ENCODE results near the gene LGMN.

LGMN gene

GRCh38 chr14:92724516-92725340, 23.7 kb downstream of the LGMN start:
- no peak for DNase-seq

GRCh38 chr14:92719890-92720323, 28.5 kb downstream of the LGMN start:
- DNase-seq, result no peak

GRCh38 chr14:92719421-92719820, 29.0 kb downstream of the LGMN start:
- DNase-seq, result no peak

GRCh38 chr14:92718664-92719063, 29.8 kb downstream of the LGMN start:
- DNase-seq, result no peak

GRCh38 chr14:92717571-92718042, 30.8 kb downstream of the LGMN start:
- DNase-seq, result no peak

- DNase-seq, result no peak
Observed at GRCh38 chr14:92716131-92716530, 32.3 kb downstream of the LGMN start.

GRCh38 chr14:92714739-92715307, 33.6 kb downstream of the LGMN start:
- peak; percentile 53 for DNase-seq

GRCh38 chr14:92712654-92713051, 35.8 kb downstream of the LGMN start:
- no peak for DNase-seq

GRCh38 chr14:92711976-92712653, 36.3 kb downstream of the LGMN start:
- DNase-seq, result no peak

- no peak for DNase-seq
Observed at GRCh38 chr14:92710001-92710341, 38.5 kb downstream of the LGMN start.

GRCh38 chr14:92709340-92710000, 39.0 kb downstream of the LGMN start:
- no peak for DNase-seq

- DNase-seq, result no peak
Observed at GRCh38 chr14:92706386-92706785, 42.0 kb downstream of the LGMN start.

- no peak for DNase-seq
Observed at GRCh38 chr14:92704821-92705220, 43.6 kb downstream of the LGMN start.

GRCh38 chr14:92704036-92704804, 44.2 kb downstream of the LGMN start:
- no peak for DNase-seq

- no peak for DNase-seq
Observed at GRCh38 chr14:92703516-92703915, 44.9 kb downstream of the LGMN start.

GRCh38 chr14:92702441-92702918, 45.9 kb downstream of the LGMN start:
- no peak for DNase-seq

GRCh38 chr14:92701826-92702225, 46.6 kb downstream of the LGMN start:
- DNase-seq, result no peak

- no peak for DNase-seq
Observed at GRCh38 chr14:92698393-92698792, 50.0 kb downstream of the LGMN start.

- no peak for DNase-seq
Observed at GRCh38 chr14:92696366-92696765, 52.1 kb downstream of the LGMN start.

- no peak for DNase-seq
Observed at GRCh38 chr14:92695562-92695961, 52.9 kb downstream of the LGMN start.

GRCh38 chr14:92694807-92695206, 53.6 kb downstream of the LGMN start:
- no peak for DNase-seq

GRCh38 chr14:92693998-92694795, 54.2 kb downstream of the LGMN start:
- DNase-seq, result no peak

Measured in HCEC 1CT (cell line).